Activated naive CD8-positive, alpha-beta T cell treated with anti-CD3 and anti-CD28 coated beads, Interleukin-2, amount 10 ng/mL, durations not matched to agents 7 days and 5 days (primary cell): ENCODE data around the gene MKLN1. TPM values are rescaled to one million over a fixed set of nuclear protein-coding genes. Genes with fewer than 3 reads are reported as not detected.
"Not testable (repeated sequence)": the region's sequence is repeated elsewhere in the genome, so short reads cannot be mapped to it uniquely, and the experiment has no call there.

Experiments
- ATAC-seq: fragments of 150-1000 bp; cut with Tn5 transposase; one replicate; pipeline ENCODE4 v1.10.0; 2021; ENCODE audit warnings: low read depth, moderate library complexity
- POLR2A ChIA-PET: fragments of 350-600 bp; sonication (Branson Sonifier 250); formaldehyde crosslinking; loops from one replicate; lab custom pipeline; 2021; ENCODE audit warnings: antibody characterized with exemption; lab: Charles Lee
- DNase-seq: peaks from one replicate; pipeline ENCODE4 v3.0.0; 2021
- H3K27ac Mint-ChIP-seq: one replicate; pipeline ENCODE4 v1.8.0; 2022; ENCODE audit warnings: mild to moderate bottlenecking, mixed read lengths
- H3K27me3 Mint-ChIP-seq: one replicate; pipeline ENCODE4 v1.8.0; 2022; ENCODE audit warnings: mild to moderate bottlenecking, moderate library complexity, mixed read lengths
- H3K36me3 Mint-ChIP-seq: one replicate; pipeline ENCODE4 v1.8.0; 2021; ENCODE audit warnings: mild to moderate bottlenecking, mixed read lengths
- H3K4me1 Mint-ChIP-seq: one replicate; pipeline ENCODE4 v1.8.0; 2021; ENCODE audit warnings: mixed read lengths
- H3K4me3 Mint-ChIP-seq: one replicate; pipeline ENCODE4 v1.8.0; 2022; ENCODE audit warnings: mild to moderate bottlenecking, moderate library complexity, mixed read lengths
- H3K9me3 Mint-ChIP-seq: one replicate; pipeline ENCODE4 v1.8.0; 2021; ENCODE audit warnings: mixed read lengths
- total RNA-seq, 2 experiments: library from RNA; stranded (reverse); gene quantifications; one replicate each; pipeline ENCODE4 v1.2.3, GENCODE V29; 2021

Gene MKLN1
- total RNA-seq, 2 experiments from 2014 or later: 35.7 to 42.3 TPM

DNA sequence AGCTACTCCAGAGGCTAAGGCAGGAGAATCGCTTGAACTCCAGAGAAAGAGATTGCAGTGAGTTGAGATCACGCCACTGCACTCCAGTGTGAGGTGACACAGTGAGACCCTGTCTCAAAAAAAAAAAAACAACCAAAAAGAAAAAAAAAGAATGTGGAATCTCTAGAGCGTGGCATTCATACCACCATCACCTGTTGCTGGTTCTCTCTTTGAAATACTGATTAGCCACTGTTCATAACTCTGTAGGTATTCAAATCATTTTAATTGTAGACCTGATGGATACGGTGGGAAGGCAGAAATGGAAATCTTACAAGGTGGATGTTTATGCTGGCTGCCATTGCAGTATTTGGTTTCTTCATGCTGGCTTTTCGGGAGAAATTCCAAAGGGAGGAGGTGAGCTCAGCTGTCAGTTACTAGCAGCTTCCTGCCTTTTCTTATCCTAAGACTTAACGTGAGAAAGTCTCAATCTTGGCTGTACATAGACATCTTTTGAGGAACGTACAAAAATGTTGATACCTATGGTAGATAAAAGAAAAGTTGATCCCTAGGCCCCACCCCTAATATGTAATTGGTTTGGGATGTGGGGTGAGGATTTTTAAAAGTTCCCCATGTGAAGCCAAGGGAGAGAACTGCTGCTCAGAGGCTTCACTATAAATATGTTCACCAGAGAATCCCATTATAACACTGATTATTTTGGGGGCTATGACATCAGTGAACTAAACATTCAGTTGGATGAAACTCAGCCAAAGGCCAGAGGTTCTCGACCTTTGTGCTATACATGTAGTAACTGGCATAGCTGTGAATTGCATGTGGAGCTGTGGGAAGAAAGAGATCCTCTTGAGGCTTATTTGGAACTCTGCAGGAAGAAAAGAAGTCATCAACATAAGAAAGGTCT lies 26.9 kb upstream of the MKLN1 start:
- H3K27ac Mint-ChIP-seq: no peak overlapping the region

DNA sequence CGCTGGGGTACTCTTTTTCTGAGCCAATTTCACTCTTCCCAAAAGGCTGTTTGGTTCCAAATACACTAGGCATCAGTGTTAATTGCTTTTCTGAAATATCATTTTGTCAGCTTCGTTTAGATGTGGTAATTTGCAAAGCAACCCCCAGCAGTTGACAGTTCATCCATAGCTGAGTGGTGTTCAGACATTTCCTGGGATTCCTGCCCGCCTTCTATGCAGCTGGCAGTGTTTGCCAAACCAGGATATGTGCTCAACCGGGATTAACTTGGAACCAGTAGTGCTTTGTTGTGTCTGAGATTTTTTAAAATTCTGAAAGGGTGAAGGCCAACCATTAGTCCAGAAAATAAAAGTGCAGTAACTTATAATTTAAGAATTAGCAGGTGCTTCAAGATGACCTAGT lies 25.2 kb upstream of the MKLN1 start:
- Mint-ChIP-seq H3K9me3 (peaks cover 7% of the 10 kb centered on the region), H3K36me3 (peaks cover 7% of the 10 kb centered on the region), H3K27me3 (peaks cover 5% of the 10 kb centered on the region), H3K27ac (no peak overlapping the region), H3K4me3 (no peak overlapping the region), H3K4me1 (no peaks in the 10 kb centered on the region)
- DNase-seq: no peak
- ATAC-seq: no peak
- POLR2A ChIA-PET: no interaction called here

More for the DNA sequence above, 26.9 kb upstream of the MKLN1 start:
- Mint-ChIP-seq H3K4me3 (no peak overlapping the region), H3K4me1 (no peaks in the 10 kb centered on the region), H3K36me3 (no peaks in the 10 kb centered on the region), H3K9me3 (no peaks in the 10 kb centered on the region), H3K27me3 (peaks cover 5% of the 10 kb centered on the region)
- DNase-seq: no peak
- no peak for ATAC-seq
- POLR2A ChIA-PET: no interaction called here

DNA sequence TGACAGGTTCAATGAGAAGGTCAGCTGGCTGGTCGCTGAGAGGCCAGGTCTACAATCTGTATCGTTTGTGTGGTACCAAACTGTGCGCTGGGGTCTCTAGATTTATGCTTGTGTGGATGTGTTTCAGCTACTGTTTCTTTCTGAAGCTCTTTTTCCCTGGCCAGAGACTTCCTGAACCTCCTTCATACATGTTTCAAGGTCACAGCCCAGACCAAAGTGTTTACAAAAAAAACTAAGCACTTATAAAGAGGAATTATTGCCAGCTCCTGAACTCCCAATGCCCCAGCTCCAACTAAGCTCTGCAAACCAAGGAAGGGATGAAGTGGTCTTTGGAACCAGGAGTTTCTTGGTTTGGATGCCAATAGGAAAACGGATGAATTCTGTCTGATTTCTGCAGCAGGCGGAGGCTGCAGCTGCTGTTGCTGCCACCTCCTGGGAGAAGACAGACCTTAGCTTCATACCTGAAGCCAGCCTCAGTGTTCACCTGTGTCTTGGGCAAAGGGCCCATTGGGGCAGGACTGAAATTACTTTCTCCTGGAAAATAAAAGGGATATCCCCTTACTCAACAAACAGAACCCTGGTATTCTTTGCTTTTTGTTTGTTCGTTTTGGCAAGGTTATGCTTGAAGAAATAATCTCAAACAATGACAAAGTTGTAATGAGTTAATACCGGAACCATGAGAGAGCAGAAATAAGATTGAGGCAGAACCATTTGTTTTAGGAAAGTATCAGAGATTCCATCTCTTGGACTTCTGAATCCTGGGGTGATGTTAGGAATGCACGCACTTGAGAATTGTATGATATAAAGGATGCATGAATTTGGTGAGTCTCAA lies 24.6 kb upstream of the MKLN1 start:
- Mint-ChIP-seq H3K27ac (no peak overlapping the region), H3K36me3 (peaks cover 7% of the 10 kb centered on the region), H3K4me1 (no peaks in the 10 kb centered on the region), H3K4me3 (no peak overlapping the region), H3K27me3 (peaks cover 5% of the 10 kb centered on the region), H3K9me3 (peaks cover 9% of the 10 kb centered on the region)
- ATAC-seq (no peak), DNase-seq (no peak)
- POLR2A ChIA-PET: no interaction called here

DNA sequence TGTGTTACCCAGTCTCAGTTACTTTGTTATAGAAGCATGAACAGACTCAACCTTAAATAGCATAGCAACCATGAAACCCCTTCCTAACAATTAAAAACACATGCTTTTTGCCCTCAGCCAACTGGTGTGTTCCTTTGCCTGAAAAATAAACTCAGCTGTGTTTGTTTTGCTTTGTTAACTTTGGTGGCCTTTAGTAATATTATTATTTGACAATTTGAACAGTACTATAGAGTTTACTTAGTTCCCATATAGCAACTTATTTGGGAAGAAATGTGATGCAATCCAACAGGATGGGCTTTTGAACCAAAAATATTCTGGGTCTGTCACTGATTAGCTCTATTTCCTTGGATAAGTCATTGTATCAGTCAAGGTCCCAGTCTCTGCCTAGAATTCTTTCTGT lies 22.5 kb upstream of the MKLN1 start:
- Mint-ChIP-seq H3K4me3 (no peak overlapping the region), H3K9me3 (peaks cover 12% of the 10 kb centered on the region), H3K4me1 (no peaks in the 10 kb centered on the region), H3K36me3 (peaks cover 7% of the 10 kb centered on the region), H3K27ac (no peak overlapping the region), H3K27me3 (peaks cover under 1% of the 10 kb centered on the region)
- POLR2A ChIA-PET: no interaction called here
- ATAC-seq (no peak), DNase-seq (no peak)

DNA sequence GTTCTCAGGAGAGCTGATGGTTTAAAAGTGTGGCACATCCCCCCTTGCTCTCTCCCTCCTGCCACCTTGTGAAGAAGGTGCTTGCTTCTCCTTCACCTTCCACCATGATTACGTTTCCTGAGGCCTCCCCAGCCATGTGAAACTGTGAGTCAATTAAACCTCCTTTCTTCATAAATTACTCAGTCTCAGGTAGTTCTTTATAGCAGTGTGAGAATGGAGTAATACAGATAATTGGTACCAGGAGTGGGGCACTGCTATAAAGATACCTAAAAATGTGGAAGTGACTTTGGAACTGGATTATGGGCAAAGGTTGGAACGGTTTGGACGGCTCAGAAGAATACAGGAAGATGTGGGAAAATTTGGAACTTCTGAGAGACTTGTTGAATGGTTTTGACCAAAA lies 21.6 kb upstream of the MKLN1 start:
- H3K4me3 Mint-ChIP-seq, H3K27ac Mint-ChIP-seq, POLR2A ChIA-PET, H3K4me1 Mint-ChIP-seq, DNase-seq, ATAC-seq, H3K27me3 Mint-ChIP-seq: not testable (repeated sequence)
- peaks cover 13% of the 10 kb centered on the region for H3K36me3 Mint-ChIP-seq
- peaks cover 16% of the 10 kb centered on the region for H3K9me3 Mint-ChIP-seq

DNA sequence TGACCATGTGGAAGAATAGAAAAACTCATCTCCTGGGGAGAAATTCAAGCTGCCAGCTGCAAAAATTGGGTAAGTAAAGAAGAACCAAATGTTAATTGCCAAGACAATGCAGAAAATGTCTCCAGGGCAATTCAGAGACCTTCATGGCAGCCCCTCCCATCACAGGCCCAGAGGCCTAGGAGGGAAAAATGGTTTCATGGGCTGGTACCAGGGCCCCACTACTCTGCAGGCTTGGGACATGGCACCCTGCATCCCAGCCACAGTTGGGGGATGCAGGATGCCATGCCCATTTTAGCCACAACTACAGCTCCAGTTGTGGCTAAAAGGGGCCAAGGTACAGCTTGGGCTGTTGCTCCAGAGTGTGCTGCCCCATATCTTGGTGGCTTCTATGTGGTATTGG lies 20.9 kb upstream of the MKLN1 start:
- Mint-ChIP-seq H3K9me3 (peaks cover 16% of the 10 kb centered on the region), H3K4me1 (no peaks in the 10 kb centered on the region), H3K27ac (no peak overlapping the region), H3K27me3 (no peaks in the 10 kb centered on the region), H3K36me3 (peaks cover 13% of the 10 kb centered on the region), H3K4me3 (no peak overlapping the region)
- DNase-seq (no peak), ATAC-seq (no peak)
- POLR2A ChIA-PET: no interaction called here

DNA sequence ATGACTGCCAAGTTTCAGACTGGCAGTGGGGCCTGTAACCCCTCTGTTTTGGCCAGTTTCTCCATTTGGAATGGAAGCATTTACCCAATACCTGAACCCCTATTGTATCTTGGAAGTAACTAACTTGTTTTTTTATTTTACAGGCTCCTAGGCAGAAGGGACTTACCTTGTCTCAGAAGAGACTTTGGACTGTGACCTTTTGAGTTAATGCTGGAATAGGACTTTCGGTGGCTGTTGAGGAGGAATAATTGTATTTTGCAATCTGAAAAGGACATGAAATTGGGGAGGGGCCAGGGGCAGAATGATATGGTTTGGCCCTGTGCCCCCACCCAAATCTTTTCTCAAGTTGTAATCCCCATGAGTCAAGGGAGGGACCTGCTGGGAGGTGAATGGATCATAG lies 20.0 kb upstream of the MKLN1 start:
- Mint-ChIP-seq H3K27ac (no peak overlapping the region), H3K4me3 (no peak overlapping the region), H3K36me3 (peaks cover 13% of the 10 kb centered on the region), H3K9me3 (peaks cover 20% of the 10 kb centered on the region), H3K4me1 (no peaks in the 10 kb centered on the region), H3K27me3 (no peaks in the 10 kb centered on the region)
- POLR2A ChIA-PET: no interaction called here
- no peak for DNase-seq
- ATAC-seq: no peak

DNA sequence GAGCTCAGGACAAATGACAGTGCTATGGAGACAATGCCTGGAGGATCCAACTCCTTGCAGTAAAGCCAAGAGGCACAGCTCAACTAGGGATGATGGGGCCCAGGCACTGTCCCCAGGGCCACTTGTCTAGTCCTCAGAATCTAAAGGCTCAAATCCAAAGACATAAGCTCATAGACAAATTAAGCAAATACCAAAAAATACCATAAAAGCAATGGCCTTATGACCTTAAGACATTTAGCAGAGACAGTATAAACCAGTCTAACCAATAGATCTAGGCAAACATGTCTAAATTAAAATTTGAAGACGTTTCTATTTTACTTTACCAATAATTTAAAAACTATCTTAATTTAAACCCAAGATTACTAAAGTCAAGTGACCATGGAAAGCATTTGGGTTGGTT lies 14.8 kb upstream of the MKLN1 start:
- H3K27ac Mint-ChIP-seq: no peak overlapping the region
- POLR2A ChIA-PET: no interaction called here
- peaks cover 16% of the 10 kb centered on the region for H3K36me3 Mint-ChIP-seq
- H3K9me3 Mint-ChIP-seq: peaks cover 25% of the 10 kb centered on the region
- ATAC-seq (no peak), DNase-seq (no peak)
- H3K4me1 Mint-ChIP-seq: no peaks in the 10 kb centered on the region
- no peak overlapping the region for H3K4me3 Mint-ChIP-seq
- peaks cover 3% of the 10 kb centered on the region for H3K27me3 Mint-ChIP-seq

DNA sequence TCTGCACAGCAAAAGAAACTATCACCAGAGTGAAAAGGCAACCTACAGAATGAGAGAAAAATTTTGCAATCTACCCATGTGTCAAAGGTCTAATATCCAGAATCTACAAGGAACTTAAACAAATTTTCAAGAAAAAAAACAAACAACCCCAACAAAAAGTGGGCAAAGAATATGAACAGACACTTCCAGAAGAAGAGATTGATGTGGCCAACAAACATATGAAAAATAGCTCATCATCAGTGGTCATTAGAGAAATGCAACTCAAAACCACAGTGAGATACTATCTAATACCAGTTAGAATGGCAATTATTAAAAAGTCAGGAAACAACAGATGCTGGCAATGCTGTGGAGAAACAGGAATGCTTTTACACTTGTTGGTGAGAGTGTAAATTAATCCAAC lies 7.1 kb upstream of the MKLN1 start:
- H3K36me3 Mint-ChIP-seq: peaks cover 13% of the 10 kb centered on the region
- H3K27ac Mint-ChIP-seq: no peak overlapping the region
- DNase-seq: no peak
- peaks cover 6% of the 10 kb centered on the region for H3K4me1 Mint-ChIP-seq
- POLR2A ChIA-PET: no interaction called here
- H3K9me3 Mint-ChIP-seq: peaks cover 13% of the 10 kb centered on the region
- ATAC-seq: no peak
- H3K4me3 Mint-ChIP-seq: no peak overlapping the region
- H3K27me3 Mint-ChIP-seq: peaks cover 6% of the 10 kb centered on the region

DNA sequence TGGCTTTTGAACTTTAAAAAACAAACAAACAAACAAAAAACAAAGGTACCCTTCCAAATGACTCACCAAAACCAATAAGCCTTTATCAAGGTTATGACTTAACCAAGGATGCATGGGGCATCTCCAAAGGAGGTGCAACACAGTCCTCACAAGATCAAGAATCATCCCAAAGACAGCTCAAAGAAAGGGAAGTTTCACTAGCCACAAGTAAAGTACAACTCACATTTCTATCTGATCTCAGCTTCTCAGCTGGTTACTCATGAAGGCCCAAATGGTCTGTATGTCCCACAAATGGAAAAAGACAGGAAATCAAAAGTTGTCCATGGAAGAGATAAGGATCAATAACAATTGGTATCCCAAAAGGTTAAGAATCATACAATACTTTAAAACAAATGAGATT lies 6.0 kb upstream of the MKLN1 start:
- no peak for DNase-seq
- Mint-ChIP-seq H3K4me3 (no peak overlapping the region), H3K4me1 (peaks cover 8% of the 10 kb centered on the region), H3K27ac (no peak overlapping the region), H3K9me3 (peaks cover 8% of the 10 kb centered on the region), H3K36me3 (peaks cover 9% of the 10 kb centered on the region), H3K27me3 (peaks cover 3% of the 10 kb centered on the region)
- POLR2A ChIA-PET: interaction anchor here (0.6 kb wide), 1 partner anchor 1310 kb away, joined by 4 read pairs; no protein-coding TSS in a partner anchor
- no peak for ATAC-seq

DNA sequence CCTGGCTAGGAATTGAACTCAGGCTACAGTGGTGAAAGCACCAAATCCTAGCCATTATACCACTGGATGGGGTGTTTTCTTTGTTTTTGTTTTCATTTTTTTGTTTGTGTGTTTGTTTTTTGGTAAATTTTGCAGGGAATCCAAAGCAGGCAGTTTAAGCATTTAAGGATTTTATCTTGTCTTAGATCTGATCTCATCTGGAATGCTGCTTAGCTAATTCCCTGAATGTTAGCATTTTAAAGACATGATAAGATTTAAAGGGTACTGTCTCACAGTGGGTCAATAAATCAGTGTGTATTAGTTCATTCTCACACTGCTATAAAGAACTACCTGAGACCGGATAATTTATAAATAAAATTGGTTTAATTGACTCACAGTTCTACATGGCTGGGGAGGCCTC lies 5.6 kb upstream of the MKLN1 start:
- no peak overlapping the region for H3K4me3 Mint-ChIP-seq
- H3K36me3 Mint-ChIP-seq: peaks cover 5% of the 10 kb centered on the region
- H3K27ac Mint-ChIP-seq: no peak overlapping the region
- H3K27me3 Mint-ChIP-seq: peaks cover 3% of the 10 kb centered on the region
- peaks cover 12% of the 10 kb centered on the region for H3K4me1 Mint-ChIP-seq
- no peak for DNase-seq
- no peak for ATAC-seq
- POLR2A ChIA-PET: interaction anchor here (0.6 kb wide), 1 partner anchor 1311 kb away, joined by 4 read pairs; no protein-coding TSS in a partner anchor
- peaks cover 5% of the 10 kb centered on the region for H3K9me3 Mint-ChIP-seq

DNA sequence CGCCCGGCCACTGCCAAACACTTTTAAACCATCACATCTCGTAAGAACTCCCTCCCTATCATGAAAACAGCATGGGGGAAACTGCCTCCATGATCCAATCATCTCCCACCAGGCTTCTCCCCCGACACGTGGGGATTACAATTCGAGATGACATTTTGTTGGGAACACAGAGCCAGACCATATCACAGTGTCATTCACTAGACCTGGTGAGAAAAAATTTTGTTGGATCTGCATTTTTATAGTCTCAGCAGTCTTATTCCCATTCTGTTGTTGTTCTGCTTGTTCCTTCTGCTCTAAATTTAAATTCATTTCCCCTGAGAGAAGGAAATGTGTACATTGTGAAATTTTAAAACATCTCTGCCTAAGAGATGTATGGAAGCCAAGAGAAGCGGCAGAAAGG lies 4.8 kb upstream of the MKLN1 start:
- POLR2A ChIA-PET: no interaction called here
- H3K27ac Mint-ChIP-seq: no peak overlapping the region

DNA sequence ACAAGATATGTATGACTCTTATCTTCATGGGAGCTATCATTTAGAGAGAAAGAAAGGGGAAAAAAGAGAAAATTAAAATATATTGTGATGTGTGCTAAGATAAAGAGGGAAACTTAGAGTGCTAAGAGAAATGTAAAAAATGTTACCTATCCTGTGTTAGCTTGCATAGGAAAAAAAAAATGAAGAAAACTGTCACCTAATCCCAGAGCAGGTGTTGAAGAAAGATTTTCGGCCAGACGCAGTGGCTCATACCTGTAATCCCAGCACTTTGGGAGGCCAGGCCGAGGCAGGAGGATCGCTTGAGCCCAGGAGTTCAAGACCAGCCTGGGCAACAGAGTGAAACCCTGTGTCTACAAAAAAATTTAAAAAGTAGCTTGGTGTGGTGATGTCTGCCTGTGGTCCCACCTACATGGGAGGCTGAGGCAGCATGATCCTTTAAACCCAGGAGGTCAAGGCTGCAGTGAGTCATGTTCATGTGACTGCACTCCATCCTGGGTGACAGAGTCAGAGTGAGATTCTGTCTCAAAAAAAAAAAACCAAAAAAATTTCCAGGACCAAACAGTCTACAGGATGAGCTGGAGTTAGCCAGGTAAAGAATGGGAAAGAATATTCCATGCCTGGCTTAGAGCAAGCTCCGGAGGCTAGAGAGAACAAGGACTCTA lies 2.4 kb upstream of the MKLN1 start:
- ATAC-seq: no peak
- POLR2A ChIA-PET: no interaction called here
- H3K9me3 Mint-ChIP-seq: peaks cover 2% of the 10 kb centered on the region
- no peak overlapping the region for H3K4me3 Mint-ChIP-seq
- H3K4me1 Mint-ChIP-seq: peaks cover 27% of the 10 kb centered on the region
- H3K36me3 Mint-ChIP-seq: peaks cover 3% of the 10 kb centered on the region
- DNase-seq: no peak
- no peaks in the 10 kb centered on the region for H3K27me3 Mint-ChIP-seq
- no peak overlapping the region for H3K27ac Mint-ChIP-seq

More for the DNA sequence above, 4.8 kb upstream of the MKLN1 start:
- H3K4me3 Mint-ChIP-seq: no peak overlapping the region
- H3K9me3 Mint-ChIP-seq: peaks cover 5% of the 10 kb centered on the region
- peaks cover 5% of the 10 kb centered on the region for H3K36me3 Mint-ChIP-seq
- ATAC-seq: no peak
- peaks cover 3% of the 10 kb centered on the region for H3K27me3 Mint-ChIP-seq
- DNase-seq: no peak
- H3K4me1 Mint-ChIP-seq: peaks cover 14% of the 10 kb centered on the region
